MCF 10A (cell line): ENCODE results near the gene BACH2. TPM values are rescaled to one million over a fixed set of nuclear protein-coding genes. Genes with fewer than 3 reads are reported as not detected.

Source experiments
- BruUV-seq: library from RNA; stranded (reverse); fragments of 400-500 nt; replicated peaks from 2 replicates; lab custom pipeline; 2021; lab: Mats Ljungman, UMichigan
- CTCF ChIA-PET: fragments of 300-600 bp; sonication (Branson Sonifier 250); formaldehyde crosslinking; extraction: SDS; loops from one replicate; lab custom pipeline; 2021; ENCODE audit warnings: antibody characterized with exemption, inconsistent platforms; lab: Yijun Ruan, JAX
- POLR2A ChIA-PET: fragments of 300-600, 350-650 bp; sonication (Branson Sonifier 250); formaldehyde crosslinking; extraction: SDS; loops from one replicate; lab custom pipeline; 2020; ENCODE audit warnings: antibody characterized with exemption, inconsistent platforms; lab: Yijun Ruan, JAX
- DNase-seq: peaks from one replicate; pipeline ENCODE4 v3.0.0-alpha.2; 2018; ENCODE audit not compliant: unreplicated experiment
- H3K27ac Mint-ChIP-seq: one replicate; pipeline ENCODE4 v1.8.0; 2022; ENCODE audit warnings: mild to moderate bottlenecking, low read depth, mixed read lengths; ENCODE audit not compliant: unreplicated experiment
- H3K27me3 Mint-ChIP-seq: one replicate; pipeline ENCODE4 v1.8.0; 2022; ENCODE audit warnings: mixed read lengths; ENCODE audit not compliant: insufficient read depth, unreplicated experiment
- H3K36me3 Mint-ChIP-seq: one replicate; pipeline ENCODE4 v1.8.0; 2022; ENCODE audit warnings: mild to moderate bottlenecking, moderate library complexity, mixed read lengths; ENCODE audit not compliant: insufficient read depth, unreplicated experiment
- H3K4me1 Mint-ChIP-seq: one replicate; pipeline ENCODE4 v1.8.0; 2022; ENCODE audit warnings: mixed read lengths; ENCODE audit not compliant: insufficient read depth, unreplicated experiment
- H3K4me3 Mint-ChIP-seq: one replicate; pipeline ENCODE4 v1.8.0; 2022; ENCODE audit warnings: mild to moderate bottlenecking, moderate library complexity, mixed read lengths; ENCODE audit not compliant: unreplicated experiment
- H3K9me3 Mint-ChIP-seq: one replicate; pipeline ENCODE4 v1.8.0; 2022; ENCODE audit warnings: mixed read lengths; ENCODE audit not compliant: unreplicated experiment
- CTCF ChIP-seq: fragments of 200-600 bp; IDR thresholded peaks from one replicate; pipeline ENCODE4 v1.8.0; 2022; ENCODE audit warnings: antibody characterized with exemption, mild to moderate bottlenecking; ENCODE audit not compliant: unreplicated experiment
- intact Hi-C: fragments of 100-400 bp; cut with micrococcal nuclease; formaldehyde crosslinking; loops from 2 replicates; pipeline ENCODE4 v1.14.1; 2022
- total RNA-seq: library from RNA; stranded (reverse); gene quantifications from 2 replicates; pipeline ENCODE4 v1.2.3, GENCODE V29; 2022

BACH2 gene
- total RNA-seq, 1 experiment from 2014 or later = 9.9 TPM

GRCh38 chr6:90303039-90303438 is 6.4 kb upstream of the BACH2 start:
- no peaks in the 10 kb centered on the region for H3K9me3 Mint-ChIP-seq
- no peak for TF ChIP-seq CTCF
- peaks cover 42% of the 10 kb centered on the region for H3K27me3 Mint-ChIP-seq

GRCh38 chr6:90302320-90302719 is 5.7 kb upstream of the BACH2 start:
- POLR2A ChIA-PET = interaction anchor here (0.8 kb wide), 1 partner anchor 19 kb away, joined by 4 read pairs; no protein-coding TSS in a partner anchor
- DNase-seq = no peak
- H3K27me3 Mint-ChIP-seq = peaks cover 42% of the 10 kb centered on the region
- CTCF ChIA-PET = interaction anchor here (0.6 kb wide), 2 partner anchors 16 to 123 kb away, joined by 3 read pairs; no protein-coding TSS in a partner anchor
- H3K4me3 Mint-ChIP-seq = no peak overlapping the region
- no peaks in the 10 kb centered on the region for H3K9me3 Mint-ChIP-seq
- no peak for TF ChIP-seq CTCF
- BruUV-seq = no TSS peak
- H3K36me3 Mint-ChIP-seq = no peaks in the 10 kb centered on the region
- H3K27ac Mint-ChIP-seq = no peak overlapping the region
- peaks cover 15% of the 10 kb centered on the region for H3K4me1 Mint-ChIP-seq
- intact Hi-C loops = no loop called here

More at GRCh38 chr6:90303039-90303438, 6.4 kb upstream of the BACH2 start:
- Mint-ChIP-seq H3K4me1 (peaks cover 15% of the 10 kb centered on the region), H3K36me3 (no peaks in the 10 kb centered on the region), H3K4me3 (no peak overlapping the region), H3K27ac (no peak overlapping the region)
- ChIA-PET POLR2A (interaction anchor here (0.7 kb wide), 1 partner anchor 105 kb away, joined by 3 read pairs; no protein-coding TSS in a partner anchor), CTCF (interaction anchor here (0.6 kb wide), 4 partner anchors 16 to 1863 kb away, joined by 3 to 4 read pairs (median 3); no protein-coding TSS in a partner anchor)
- BruUV-seq = no TSS peak
- intact Hi-C loops = no loop called here
- DNase-seq = no peak

DNA sequence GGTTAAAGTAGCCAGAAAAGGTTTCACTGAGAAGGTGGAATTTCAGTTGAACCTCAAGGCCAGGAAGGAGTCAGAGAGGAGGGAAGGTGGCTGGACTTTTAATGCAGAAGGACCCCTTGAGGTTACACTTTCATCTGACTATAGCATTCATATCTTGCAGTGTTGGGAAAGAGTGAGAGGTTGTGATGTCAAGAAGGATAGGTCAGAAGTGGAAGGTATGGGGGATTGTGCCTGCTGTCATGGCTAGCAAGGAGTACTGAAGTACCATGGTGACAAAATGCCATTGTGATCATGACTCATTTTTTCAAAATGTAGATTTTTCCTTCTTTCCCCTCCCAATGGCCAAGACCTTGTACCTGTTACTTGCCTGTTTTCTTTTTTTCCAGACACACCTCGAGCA is 5.2 kb upstream of the BACH2 start:
- ChIA-PET POLR2A (interaction anchor here (0.8 kb wide), 1 partner anchor 19 kb away, joined by 4 read pairs; no protein-coding TSS in a partner anchor), CTCF (interaction anchor here (0.6 kb wide), 1 partner anchor 122 kb away, joined by 3 read pairs; no protein-coding TSS in a partner anchor)
- Mint-ChIP-seq H3K27me3 (peaks cover 42% of the 10 kb centered on the region), H3K4me3 (no peak overlapping the region), H3K4me1 (peaks cover 15% of the 10 kb centered on the region), H3K36me3 (no peaks in the 10 kb centered on the region), H3K9me3 (no peaks in the 10 kb centered on the region), H3K27ac (no peak overlapping the region)
- BruUV-seq = no TSS peak
- no peak for TF ChIP-seq CTCF
- intact Hi-C loops = no loop called here
- no peak for DNase-seq

- intact Hi-C loops = no loop called here
- Mint-ChIP-seq H3K27ac (no peak overlapping the region), H3K27me3 (peaks cover 37% of the 10 kb centered on the region), H3K36me3 (no peaks in the 10 kb centered on the region), H3K4me1 (peaks cover 19% of the 10 kb centered on the region), H3K4me3 (no peak overlapping the region), H3K9me3 (no peaks in the 10 kb centered on the region)
- no peak for DNase-seq
- ChIA-PET POLR2A (interaction anchor here (1.4 kb wide), 1 partner anchor 201 kb away, joined by 3 read pairs; no protein-coding TSS in a partner anchor), CTCF (interaction anchor here (1.2 to 2.1 kb wide), 2 partner anchors 81 to 95 kb away, joined by 4 to 10 read pairs; no protein-coding TSS in a partner anchor)
- BruUV-seq = no TSS peak
- TF ChIP-seq CTCF = no peak
Observed at GRCh38 chr6:90298459-90299053, 1.9 kb upstream of the BACH2 start.
